SIG-M5 treated with dmso at 0.1 percent for 504 hours (cell line): ENCODE data around the gene NECTIN1.

Experiments used
- DNase-seq: peaks from one replicate; lab custom pipeline; 2025; ENCODE audit not compliant: unreplicated experiment; lab: John Stamatoyannopoulos, UW

Gene NECTIN1

GRCh38 chr11:119645018-119645417 is 84.0 kb downstream of the NECTIN1 start:
- DNase-seq: no peak

DNA sequence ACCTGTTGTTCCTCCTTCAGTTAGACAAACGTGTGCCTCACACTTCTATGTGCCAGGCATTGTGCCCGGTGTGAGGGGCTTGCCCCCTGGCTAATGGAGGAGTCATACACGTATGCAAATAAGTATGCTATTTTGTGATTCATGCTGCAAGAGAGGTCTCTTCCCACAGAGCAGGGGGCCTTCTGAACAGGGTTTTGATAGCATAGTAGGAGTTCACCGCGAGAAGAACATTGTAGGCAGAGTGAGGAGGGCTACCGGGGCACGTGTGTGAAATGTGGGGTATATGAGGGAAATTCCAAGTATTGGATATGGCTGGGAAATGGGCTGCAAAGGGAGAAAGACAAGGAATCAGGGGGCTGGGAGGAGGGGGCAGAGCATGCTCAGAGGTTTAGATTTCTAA is 84.5 kb downstream of the NECTIN1 start:
- DNase-seq: no peak

- no peak for DNase-seq
These were observed 85.1 kb downstream of the NECTIN1 start for GRCh38 chr11:119643876-119644225.

DNA sequence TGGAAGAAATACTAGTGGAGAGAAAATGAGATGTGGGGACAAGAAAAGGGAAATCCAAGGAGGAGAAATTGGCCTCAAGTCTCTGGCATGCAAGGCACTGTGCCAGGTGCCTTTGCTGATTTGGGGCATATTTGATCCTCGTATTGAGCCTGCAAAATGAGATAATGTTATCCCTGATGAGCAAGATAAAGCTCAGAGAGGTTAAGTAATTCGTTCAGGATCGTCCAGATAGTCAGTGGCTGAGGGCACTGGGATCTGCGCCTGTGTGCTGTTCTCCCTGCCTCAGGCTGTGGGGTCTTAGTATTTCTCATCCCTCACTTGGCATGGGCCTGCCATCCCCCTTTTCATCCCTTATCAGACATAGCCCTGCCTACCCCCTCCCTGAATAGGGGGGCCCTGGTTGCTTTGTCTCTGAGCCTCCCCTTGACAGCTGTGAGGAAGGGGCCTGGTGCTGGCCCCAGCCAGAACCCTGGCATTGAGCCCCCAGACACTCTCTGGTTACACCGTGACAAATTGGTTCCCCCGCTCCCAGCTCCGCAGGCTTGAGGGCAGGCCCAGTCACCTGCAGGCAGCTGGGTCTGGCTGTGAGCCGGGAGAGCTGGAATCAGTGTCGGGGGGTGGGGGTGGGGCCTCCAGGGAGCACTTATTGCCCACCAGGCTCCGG is 85.7 kb downstream of the NECTIN1 start:
- no peak for DNase-seq

- peak; percentile 6 for DNase-seq
These were observed 86.8 kb downstream of the NECTIN1 start for GRCh38 chr11:119641983-119642745.

DNA sequence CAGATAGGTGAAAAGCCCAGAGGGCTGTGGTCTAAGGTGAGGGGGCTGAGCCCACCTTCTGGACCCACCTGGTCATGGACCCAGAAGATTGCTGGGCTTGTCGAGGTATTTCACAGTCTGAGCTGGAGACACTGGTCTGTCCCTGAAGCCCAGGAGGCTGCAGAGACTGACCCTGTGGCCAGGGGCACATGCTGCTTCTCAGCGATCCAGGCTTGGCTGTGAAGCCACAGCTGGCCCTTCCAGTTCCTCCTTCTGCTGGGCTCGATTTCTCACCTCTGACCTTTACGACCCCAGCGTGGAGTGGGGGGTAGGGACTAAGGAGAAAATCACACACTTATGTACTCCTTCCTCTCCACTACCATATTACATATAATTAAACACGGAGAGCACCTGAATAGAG is 88.5 kb downstream of the NECTIN1 start:
- DNase-seq: no peak

GRCh38 chr11:119639642-119640205 is 89.3 kb downstream of the NECTIN1 start:
- DNase-seq: no peak

GRCh38 chr11:119638851-119639250 is 90.1 kb downstream of the NECTIN1 start:
- DNase-seq: no peak

- no peak for DNase-seq
These were observed 91.5 kb downstream of the NECTIN1 start for GRCh38 chr11:119637481-119637880.

GRCh38 chr11:119635776-119636175 is 93.2 kb downstream of the NECTIN1 start:
- DNase-seq: no peak

- no peak for DNase-seq
These were observed 93.8 kb downstream of the NECTIN1 start for GRCh38 chr11:119635041-119635740.

GRCh38 chr11:119634301-119634700 is 94.7 kb downstream of the NECTIN1 start:
- DNase-seq: no peak

- no peak for DNase-seq
These were observed 99.0 kb downstream of the NECTIN1 start for GRCh38 chr11:119629834-119630624.

GRCh38 chr11:119629085-119629484 is 99.9 kb downstream of the NECTIN1 start:
- DNase-seq: no peak

DNA sequence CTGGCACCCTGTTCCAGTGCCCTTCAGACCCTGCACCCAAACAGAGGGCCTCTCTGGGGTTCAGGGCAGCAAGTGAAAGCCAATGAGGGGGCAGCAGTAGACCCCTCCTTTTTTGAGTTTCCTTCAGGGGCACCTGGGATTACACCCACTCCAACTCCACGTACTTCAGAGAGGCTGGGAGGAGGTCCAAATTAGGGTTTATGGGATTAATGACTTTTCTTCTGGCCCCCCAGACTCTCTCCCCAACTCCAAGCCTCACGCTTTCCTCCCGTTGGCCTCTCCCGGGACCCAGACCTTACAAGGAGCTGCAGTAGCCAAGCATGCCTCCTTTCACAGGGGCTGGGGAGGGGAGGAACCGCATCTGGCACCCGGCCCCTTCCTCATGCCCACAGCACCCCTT is 101.7 kb downstream of the NECTIN1 start:
- no peak for DNase-seq

DNA sequence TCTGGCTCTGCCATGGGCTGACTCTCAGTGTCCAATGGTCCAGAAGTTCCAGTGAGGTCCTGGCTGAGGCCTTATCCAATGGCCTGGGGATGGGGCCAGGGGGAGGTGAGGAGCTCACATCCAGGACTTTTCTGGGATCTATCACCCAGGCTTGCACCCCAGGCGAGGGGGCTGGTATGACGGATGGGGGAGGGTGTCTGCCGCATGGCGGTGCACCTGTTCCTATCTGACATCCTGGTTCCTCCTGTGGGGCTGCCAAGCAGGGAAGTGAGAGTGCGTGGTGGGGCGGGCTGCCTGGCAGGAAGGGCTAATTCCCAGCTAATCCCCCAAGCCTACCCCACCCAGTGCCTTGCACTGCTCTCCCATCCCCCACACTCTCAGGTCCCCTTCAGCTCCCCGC is 102.1 kb downstream of the NECTIN1 start:
- DNase-seq: no peak

DNA sequence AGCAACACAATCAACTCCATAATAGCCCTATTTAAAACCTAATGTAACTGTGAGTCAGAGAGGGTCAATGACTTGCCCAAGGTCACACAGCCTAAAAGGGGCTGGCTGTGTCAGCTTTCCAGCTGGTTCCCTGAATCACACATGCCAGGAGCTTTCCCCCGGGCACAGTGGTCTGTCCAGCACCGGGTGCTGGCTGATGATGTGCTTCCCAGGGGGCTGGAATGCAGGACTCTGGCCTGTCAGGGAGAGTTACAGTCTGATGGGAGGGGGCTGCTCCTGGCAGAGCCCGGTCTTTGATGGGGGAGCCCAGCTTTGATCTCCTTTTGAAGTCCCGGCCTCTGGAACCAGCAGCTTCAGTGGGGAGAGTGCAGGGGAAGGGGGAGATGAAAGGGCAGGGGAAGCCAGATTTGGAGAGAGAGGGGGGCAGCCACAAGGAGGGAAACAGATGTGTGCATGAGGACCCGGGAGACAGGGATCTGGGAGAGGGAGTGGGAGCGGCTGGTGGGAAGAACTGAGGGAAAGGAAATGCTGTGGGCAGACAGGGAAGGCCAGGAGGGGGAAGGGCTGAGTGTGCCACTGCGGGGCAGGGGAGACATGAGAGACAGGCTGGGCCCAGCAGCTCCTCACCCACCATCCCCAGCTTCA is 102.7 kb downstream of the NECTIN1 start:
- DNase-seq: no peak

DNA sequence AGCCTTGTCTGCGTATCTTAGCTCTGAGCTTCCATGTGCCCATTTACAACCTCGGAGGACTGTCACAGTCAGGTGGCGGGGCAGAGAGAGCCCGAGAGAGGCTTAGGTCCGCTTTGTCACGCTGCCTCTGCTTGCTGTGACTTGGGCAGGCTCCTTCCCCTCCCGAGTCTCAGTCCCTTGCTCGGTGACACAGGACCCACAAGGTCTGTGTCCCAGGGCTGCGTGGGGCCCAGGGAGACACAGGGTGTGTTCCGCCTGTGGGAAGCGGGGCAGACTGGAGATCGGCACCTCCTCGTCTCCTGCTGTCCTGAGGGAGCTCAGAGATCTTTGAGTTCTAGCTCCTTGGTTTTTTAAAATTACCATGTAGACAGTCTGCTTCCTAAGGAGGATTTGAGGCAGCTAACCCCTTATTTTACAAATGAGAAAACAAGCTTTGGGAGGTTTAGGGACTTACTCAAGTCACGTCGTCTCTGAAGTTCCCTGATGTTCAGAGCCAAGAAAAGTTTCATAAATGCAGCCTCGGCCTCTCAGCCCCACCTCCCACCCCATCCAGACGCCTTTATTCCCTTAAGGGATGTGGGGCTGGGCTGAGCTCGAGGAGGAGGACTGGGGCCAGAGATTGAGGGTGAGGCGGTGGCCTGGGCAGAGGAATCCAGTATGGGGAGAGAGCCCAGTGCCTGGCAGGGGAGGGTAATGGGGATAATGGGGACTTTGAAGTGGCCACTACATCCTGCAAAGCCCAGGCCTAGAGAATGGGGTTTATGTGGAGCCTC is 103.6 kb downstream of the NECTIN1 start:
- DNase-seq: no peak

DNA sequence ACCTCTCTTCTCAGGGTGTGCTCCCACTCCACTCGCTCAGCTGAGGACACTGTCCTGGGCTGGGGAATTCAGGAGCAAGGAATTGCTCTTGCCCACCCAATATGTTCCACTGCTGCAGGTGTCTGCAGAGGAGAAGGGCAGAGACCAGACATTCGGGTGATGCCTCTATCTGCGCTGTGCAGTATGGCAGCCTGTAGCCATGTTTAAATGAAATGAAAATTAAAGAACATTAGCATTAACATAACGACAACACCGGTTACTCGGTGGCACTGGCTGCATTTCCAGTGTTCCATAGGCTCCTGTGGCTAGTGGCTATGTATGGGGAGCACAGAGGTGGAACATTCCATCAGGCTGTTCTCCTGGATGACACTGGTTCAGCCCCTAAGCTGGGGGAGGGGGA is 104.4 kb downstream of the NECTIN1 start:
- no peak for DNase-seq

GRCh38 chr11:119624102-119624615 is 104.8 kb downstream of the NECTIN1 start:
- DNase-seq: no peak
